GM19043 (cell line): ENCODE results near the gene TIFAB.

ENCODE experiments used
- ATAC-seq: cut with Tn5 transposase; IDR thresholded peaks from one replicate; pipeline ENCODE4 v1.9.1; 2021; ENCODE audit warnings: low read depth; ENCODE audit not compliant: unreplicated experiment

Gene TIFAB

DNA sequence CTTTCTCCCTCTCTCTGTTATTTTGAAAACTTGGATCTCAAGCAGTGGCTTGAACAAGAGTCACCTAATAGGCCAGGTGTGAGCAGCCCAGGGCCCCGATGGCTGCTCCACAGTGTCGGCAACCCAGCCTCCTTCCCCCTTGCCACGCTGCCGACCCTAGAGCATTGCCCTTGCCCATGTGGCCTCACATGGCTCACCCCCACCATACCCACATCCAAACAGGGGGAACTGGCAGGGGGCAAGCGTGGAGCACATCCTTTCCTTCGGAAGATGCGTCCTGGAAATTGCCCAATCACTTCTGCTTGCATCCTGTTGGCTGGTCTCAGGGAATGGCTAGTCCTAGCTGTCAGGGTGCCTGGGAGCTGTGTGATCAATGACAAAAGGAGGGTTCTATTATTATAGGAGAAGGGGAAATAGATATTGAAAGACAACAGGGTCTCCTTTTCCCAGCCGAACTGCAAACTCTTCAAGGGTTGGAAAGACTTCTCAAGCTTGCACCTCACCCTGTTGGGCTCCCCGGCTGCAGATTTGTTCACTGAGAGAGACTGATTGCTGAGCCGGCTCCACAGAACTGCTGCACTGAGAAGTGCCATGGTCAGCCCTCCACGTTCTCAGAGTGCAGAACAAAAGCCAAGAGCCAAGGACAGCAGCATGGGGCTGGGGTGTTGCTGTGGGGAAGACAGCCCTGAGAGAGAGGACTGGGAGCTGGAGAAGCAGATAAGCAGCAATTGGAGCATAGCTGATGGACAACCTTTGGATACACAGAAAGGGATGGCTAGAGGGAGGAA lies 8.3 kb upstream of the TIFAB start:
- ATAC-seq = no peak

DNA sequence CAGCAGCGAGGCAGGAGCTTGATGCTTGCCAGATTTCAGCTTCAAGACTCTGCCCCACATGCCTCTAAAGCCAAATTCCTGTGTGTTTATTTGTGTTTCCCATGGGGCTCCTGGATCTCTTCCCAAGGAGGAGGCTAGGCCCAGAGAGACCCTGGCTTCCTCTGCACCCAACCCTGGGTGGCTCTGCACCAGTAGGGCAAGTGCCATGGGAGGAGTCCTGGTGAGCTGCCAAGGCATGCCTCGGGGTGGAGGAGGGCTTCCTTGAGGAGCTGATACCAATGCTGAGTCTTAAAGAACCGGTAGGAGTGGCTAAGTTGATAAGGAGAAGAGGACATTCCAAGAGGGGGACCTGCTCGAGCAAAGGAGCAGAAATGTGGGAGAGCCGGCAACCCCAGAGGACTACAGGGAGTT lies 6.8 kb upstream of the TIFAB start:
- no peak for ATAC-seq

DNA sequence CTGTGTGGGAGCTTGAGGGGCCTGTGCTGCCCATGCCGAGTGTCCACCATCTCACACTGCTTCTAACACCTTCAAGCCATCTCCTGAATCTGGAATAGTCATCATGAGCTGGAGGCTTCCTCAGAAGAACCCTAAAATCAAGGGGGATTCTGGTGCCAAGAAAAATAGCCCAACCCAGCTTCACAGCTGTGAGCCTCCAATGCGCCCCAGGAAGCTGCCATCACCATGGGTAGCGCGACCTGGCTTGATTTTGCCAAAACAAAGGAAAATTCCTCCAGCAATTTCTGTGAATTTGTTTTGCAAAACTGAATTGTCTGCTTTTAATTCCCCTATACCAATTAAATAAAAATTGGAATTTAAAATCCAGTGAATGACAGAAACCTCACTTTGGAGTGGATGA lies 6.2 kb upstream of the TIFAB start:
- ATAC-seq = no peak

DNA sequence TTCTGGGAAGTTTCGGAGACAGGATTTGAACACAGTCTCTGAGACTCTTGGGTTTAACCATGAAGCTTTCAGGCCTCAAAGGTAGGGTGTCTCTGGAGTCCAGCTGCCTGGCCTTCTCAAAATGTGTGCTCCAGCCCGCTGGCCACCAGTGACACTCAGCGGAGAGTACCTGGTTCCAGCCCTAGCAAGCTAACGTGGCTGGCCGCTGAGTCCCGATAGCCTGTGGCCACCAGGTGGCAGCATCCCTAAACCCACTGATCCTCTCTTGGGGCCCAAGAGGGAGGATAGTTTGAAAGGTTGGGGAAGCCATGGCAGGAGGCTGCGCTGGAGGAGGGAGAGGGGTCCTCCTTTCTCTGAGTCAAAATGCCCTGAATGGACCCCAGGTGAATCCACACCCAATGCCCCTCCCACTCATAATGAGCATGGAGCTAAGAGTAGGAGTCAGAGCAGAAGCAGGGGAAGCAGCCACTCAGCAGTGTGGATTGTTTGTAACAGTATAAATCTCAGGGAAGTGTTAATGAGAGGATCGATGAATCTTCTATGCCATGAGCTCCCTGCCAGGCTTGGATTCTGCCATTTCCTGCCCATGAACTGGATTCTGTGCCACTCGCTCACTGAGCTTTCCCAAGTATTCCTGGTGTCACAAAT lies 5.4 kb upstream of the TIFAB start:
- ATAC-seq = peak; percentile 72

DNA sequence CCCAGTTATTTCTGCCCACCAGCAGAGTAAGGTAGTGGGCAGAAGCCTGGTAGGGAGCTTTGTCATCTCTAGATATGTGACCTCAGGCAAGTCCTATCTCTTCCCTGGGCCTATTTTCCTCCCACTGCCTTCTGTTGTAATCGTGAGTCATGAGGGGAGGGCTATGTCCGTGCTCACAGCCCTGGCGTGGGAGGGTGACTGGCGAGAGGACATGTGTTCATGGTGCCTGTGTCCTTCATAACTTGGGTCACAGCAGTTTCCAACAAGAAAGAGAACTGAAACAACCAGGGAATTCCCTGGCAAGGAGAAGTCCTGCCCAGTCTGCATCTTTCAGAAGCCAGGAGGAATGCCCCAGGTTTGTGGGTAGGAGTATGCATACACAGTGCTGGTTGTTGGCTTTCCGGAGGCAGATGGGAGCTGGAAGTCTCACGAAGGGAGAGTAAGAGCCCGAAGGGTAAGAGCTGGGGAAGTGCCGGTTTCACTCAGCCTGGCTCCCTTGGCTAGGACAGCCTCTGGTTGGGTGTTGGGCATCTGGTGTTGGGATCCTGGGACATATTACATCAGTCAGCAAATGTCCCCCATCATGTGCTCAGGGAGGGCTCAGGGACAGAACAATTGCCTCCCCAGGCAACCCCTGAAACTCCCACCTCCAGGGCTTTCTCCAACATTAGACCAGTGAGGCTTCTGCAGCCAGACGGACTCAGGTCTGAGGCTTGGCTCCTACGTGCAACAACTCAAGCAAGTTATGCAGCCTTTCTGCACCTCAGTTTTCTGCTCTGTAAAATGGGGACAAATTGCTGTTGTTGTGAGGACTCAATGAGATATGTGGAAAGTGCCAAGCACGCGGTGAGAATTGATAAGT lies 4.3 kb upstream of the TIFAB start:
- peak; percentile 45 for ATAC-seq

DNA sequence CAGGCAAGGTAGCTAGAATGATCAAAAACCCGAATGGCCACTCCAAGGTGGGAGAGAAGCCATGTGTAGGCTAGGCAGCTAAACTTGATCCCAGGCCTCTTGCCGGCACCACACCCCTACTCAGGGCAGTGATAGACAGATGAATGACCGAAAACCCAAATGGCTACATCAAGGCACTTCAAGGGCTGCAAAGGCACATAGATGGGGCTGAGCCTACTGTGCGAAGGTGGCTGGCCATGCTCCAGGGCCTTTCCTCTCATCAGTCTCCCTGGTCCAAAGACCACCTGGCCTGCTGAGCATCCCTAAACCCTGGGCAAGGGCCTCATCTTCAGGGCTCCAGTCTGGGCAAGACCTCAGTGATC lies 3.7 kb upstream of the TIFAB start:
- ATAC-seq = no peak

DNA sequence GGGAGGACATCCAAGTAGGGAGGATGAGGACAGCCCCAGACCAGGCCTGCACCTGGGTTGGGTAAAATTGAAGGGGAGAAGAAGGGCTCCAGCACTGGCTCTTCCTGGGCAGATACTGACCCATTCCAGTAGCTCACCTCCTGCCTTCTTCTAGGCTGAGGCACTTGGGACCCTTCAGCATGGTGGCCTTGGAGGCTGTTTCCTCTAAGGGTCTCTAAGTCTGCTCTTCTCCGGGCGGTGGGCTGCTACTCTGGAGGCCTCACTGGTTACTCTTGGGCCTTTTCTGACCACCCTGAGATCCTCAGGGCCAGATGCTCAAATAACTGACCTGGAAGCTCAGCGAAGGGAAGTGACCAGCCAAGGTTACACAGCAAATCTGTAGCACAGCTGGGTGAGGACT lies 2.8 kb upstream of the TIFAB start:
- no peak for ATAC-seq

DNA sequence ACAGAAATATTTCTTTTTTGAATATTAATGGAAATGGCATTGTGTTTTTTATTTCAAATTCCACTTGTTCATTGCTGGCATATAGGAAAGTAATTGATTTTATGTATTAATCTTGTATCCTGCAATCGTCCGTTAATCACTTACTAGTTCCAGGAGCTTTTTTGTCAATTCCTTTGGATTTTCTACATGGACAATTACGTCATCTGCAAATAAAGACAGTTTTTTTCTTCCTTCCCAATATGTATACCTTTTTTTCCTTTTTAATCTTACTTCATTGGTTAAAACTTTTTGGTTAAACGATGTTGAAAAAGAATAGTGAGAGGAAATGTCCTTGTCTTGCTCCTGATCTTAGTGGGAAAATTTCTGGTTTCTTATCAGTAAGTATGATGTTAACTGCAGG lies 1.5 kb upstream of the TIFAB start:
- no peak for ATAC-seq

DNA sequence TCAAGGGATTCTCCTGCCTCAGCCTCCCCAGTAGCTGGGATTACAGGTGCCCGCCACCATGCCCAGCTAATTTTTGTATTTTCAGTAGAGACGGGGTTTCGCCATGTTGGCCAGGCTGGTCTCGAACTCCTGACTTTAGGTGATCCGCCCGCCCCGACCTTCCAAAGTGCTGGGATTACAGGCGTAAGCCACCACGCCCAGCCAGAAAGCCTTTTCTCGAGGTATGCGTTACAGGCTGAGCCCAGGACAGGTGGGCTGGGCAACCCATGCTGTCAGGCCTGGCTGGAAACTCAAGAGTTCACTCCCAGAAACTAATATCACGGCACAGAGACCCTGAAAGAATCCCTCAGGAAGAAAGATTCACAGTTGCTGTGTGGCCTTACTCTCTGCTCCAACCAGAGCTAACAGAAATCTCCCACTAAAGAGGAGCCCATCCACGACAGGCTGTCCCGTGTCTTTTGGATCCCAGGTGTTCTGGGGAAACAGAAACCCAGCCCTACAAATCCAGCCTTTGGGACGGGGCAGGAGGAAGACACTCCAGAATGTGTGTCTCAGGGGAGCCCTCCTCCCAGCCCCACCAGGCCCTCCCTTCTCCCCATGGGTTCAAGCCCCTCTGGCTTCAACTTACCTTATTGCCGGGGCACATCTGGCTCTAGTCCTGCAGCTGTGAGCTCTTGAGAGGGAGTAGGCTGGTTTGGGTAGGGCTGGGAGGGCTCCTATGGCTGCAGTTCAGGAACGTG lies 400 bp downstream of the TIFAB start:
- ATAC-seq = no peak

DNA sequence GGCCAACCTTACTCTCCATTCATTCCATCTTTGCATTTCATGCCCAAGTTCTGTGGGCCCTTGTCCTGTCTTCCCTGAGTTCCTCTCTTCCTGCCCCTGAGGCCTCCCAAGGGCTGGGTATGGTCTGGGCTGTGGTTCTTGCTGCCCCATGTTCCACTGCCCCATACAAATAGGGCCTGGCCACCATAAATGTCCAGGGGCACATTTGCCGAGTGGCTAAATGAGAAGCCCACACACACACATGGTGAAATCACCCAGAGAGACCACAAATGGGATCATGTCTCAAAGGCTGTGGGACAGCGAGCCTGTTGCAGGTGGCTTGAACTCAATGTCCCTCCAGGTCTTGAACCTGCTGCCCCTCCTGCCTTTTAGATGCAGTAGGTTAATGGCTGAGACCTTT lies 1.2 kb downstream of the TIFAB start:
- ATAC-seq = no peak

DNA sequence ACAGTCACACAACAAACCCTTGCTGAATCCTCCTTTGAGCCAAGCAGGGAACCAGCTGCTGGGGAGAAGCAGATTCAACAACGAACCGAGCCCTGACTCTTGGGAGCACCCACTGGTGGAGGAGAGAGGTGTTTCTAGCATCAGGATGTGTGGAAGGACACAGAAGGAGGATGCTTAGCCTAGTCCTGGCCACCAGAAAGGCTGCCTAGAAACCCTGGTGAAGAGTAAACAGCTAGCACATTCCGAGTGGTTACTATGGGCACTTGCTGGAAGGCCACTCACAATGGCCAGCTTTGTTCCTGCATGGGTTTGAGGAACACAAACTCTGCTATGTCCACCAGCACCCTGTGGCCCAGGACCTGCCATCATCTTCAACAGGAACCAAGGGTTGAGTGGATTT lies 1.8 kb downstream of the TIFAB start:
- ATAC-seq = no peak

DNA sequence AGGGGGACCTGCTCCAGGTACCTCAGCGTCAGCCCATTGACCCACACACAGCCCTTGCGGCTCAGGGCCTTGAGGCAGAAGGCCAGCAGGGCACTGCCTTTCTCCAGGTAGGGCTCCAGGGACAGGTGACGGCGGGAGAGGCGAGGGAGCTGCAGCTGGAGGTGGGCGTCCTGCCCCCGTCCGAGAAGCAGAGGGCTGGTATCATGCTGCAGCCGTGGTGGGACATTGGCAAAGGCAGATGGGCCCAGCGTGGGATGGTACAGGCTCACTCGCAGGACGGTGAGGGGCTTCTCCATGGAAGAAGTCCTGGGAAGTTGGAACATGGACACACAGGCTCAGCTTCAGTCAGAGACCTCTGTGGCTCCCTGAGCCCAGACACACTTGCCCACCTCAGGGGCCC lies 2.5 kb downstream of the TIFAB start:
- ATAC-seq = no peak

DNA sequence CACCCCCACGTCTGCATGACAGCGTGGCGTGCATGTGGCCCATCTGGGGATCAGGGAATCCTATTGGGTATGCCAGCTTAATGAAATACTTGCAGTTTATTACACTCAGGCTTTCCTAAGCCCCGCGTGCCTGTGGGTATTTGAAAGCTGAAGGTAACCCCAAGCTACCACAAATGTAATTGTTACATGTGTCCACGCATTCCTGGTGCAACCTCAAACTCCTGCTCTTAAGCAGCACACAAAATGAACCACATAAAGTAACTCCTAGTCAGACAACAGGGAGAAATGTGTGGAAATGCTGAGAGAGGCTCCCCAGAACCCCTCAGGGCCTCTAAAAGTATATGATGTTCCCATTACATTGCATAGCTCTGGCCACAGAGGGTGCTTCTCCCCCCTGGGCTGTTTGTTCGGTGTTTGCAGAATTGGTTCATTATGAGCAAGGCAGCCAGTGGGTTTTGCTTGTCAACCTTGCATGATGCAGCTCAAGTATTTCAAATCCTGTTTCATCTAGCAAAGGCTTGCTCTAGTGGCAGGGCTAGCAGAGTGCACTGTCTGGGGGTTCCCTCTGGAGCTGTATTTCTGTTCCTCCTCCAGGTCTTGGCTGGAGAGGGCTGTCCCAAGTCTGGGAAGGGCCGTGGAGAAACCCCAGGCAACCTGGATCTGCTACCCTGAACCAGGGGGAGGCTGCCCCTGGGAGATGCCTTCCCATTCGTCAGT lies 3.2 kb downstream of the TIFAB start:
- ATAC-seq = no peak

DNA sequence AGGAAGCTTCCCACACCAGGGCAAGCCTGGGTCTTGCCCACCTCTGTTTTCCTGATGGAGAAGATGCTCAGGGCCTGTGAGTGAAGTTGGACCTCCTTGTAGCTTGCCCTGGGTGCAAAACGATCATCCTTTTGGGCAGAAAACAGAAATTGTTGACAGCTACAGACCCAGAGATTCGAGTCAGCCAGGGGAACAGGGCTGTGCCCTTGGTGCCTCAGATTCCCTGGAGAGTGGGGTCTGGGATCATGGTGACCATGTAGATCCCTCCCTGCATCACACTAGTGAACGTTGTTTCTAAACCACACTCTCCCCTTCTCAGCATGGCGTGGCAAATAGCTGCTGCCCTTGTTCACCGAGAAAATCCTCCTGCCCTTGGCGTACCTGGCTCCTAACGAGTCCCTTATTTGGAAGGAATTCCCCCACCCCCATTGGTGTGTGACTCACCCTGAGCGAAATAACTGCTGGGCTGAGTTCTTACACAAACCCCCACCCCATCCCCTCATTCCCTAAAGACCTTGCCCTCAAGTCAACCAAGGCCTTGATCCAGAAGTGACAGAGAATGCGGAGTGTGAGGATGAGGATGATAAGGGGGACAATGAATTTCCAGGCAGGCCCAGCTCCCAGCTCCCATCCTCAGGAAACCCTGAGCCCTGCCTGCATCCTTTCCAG lies 3.9 kb downstream of the TIFAB start:
- ATAC-seq = no peak

DNA sequence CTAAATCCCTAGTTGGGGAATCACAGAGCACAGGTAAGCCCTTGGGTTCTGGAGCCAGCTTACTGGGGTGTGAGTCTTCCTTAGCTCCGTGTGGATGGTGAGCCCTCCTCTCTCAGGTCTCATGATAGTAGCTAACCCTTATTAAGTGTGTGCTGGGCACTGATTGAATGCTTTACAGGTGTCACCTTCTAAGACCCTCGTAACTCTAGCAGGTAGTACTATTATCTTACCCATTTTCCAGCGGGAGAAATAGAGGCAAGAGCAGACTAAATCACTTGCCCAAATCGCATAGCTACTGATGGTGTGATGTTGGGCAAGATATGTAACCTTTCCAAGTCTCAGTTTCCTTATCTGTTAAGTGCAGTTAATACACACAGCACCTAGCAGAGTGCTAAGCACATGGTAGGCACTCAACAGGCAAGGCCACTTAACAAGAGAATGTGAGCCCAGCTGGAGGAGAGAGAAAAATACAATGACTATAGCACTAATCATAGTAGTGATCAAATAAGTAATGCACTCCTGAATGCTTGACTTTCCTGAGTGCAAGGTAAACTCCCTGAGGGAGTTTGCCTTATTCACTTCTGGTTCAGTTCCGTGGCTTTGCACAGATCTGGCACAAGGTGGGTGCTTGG lies 4.7 kb downstream of the TIFAB start, which contains the start of gene DCANP1:
Gene DCANP1, minus strand, starts transcription at position 51 of the 632 bp plus-strand sequence. CDS start 240 bp downstream, outside the sequence.
- ATAC-seq = no peak

DNA sequence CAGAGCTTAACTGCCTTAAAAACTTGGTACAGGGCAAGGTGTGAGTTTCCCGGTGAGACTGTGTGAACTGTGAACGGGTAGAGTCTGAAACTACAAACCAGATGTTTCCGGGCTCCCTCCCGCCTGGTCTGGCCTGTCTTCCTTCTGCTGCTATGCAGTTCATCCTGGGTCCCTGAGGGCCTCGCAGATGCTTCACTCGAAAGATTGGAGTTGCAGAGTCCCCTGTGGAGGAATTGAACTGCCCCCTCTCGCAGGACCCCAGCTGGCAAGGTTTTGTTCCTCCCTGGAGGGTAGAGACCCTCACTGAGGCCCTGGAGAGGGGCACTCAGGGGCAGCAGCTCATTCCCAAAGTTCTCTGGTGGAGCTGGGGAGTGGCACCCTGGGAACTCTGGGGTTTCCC lies 5.5 kb downstream of the TIFAB start:
- ATAC-seq = no peak

DNA sequence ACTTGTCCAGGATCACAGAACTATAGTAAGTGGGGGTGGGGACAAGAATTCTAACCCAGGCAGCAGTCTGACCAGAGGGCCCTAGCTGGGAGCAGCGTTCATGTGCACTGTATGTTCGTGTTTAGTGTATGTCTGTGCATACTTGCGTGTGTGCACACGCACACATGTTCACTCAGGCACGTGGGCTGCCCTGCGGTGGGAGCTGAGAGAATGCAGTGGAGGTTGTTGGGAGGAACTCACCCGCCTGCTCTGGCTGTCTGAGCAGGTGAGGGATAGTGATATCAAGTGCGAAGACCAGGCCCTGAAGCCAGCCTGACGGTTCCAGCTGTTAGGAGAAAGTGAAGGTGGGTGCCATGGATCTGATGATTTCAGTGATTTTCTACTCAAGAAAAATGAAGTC lies 5.9 kb downstream of the TIFAB start:
- no peak for ATAC-seq

DNA sequence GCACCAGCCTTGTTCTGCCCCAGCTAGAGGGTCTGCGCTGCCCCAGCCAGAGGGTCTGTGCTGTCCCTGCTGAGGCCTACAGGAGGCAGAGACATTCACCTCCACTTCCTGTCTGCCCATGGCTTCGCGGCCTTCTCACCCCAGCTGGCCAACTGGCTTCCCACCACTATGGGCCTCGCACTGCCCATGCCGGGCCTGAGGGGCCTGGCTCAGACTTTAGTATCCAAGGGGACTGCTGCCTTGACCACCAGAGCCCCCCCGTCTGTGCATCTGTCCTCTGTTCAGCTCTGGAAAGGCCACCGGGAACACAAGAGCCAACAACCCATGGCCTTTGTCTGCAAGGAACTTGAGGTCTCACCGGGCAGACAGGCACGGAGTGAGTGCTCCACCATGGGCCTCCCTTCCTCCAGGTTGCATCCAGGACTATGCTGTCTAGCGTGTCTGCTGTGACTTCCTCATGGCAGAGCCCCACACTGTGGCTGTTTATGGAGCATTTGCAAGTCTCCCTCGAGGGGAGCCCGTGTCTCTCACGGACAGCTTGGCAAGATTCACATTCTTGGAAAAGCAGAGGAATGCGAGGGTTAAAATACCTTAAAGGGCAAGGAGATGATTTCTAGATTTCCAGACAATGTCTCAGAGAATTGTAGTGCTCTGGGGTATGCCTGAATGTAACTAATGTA lies 6.7 kb downstream of the TIFAB start:
- no peak for ATAC-seq

DNA sequence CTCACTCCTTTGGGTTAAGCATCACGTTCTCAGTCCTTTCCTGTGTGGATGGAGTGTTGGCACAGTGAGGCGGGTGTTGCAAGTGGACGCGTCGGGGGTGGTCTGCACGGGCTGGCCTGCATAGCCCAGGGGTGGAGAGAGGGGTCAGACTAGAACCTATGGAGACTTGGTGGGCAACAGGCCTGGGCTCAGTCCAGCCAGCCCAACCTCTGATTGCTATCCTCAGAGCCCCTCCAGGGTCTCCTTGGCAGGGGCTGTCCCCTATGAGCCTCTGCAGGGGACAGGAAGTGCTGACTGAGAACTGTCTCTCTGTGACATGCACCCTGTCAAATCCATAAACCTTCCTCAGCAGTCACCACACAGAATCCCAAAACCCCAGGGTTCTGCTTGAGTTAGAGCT lies 7.3 kb downstream of the TIFAB start:
- no peak for ATAC-seq
